Endothelial cell of umbilical vein (primary cell): ENCODE results near the gene SCNN1B. TPM values are rescaled to one million over a fixed set of nuclear protein-coding genes. Genes with fewer than 3 reads are reported as not detected.

Source experiments
- BruUV-seq: library from RNA; stranded (reverse); fragments of 400-500 nt; replicated peaks from 2 replicates; lab custom pipeline; 2021; lab: Mats Ljungman, UMichigan
- CTCF ChIA-PET: fragments of 300-600, 350-600 bp; sonication (Branson Sonifier 250); formaldehyde crosslinking; loops from one replicate; lab custom pipeline; 2021; ENCODE audit warnings: antibody characterized with exemption, inconsistent platforms; lab: Charles Lee
- POLR2A ChIA-PET: fragments of 300-600, 350-600 bp; sonication (Branson Sonifier 250); formaldehyde crosslinking; loops from one replicate; lab custom pipeline; 2021; ENCODE audit warnings: antibody characterized with exemption, inconsistent platforms; lab: Charles Lee
- DNase-seq: peaks from one replicate; pipeline ENCODE4 v3.0.0-alpha.2; 2011; ENCODE audit warnings: low read depth, low spot score
- FAIRE-seq: peaks from 2 replicates; lab custom pipeline; 2011; peaks lifted over from hg19 to GRCh38; lab: Jason Lieb, UNC
- H2AFZ ChIP-seq: 2 replicates; pipeline ENCODE4 v1.6.0; 2012; ENCODE audit warnings: low read depth, low read length, control low read depth, inconsistent platforms
- H3K27ac ChIP-seq: 2 replicates; pipeline ENCODE4 v1.5.1; 2011; ENCODE audit warnings: low read depth, mild to moderate bottlenecking, control low read depth, low read length, moderate library complexity; ENCODE audit not compliant: insufficient read depth
- H3K27me3 ChIP-seq, 2 experiments: 2 replicates each; pipeline versions ENCODE4 v1.6.0 to v1.6.1; 2011; ENCODE audit warnings: low read length in 2 of 2, mixed read lengths in 1 of 2; ENCODE audit not compliant: control insufficient read depth in 2 of 2, insufficient read depth in 2 of 2
- H3K36me3 ChIP-seq, 2 experiments: 2 replicates in 1 of 2; 3 replicates in 1 of 2; pipeline ENCODE4 v1.5.1; 2011; ENCODE audit warnings: low read length in 2 of 2, mild to moderate bottlenecking in 1 of 2, moderate library complexity in 1 of 2; ENCODE audit not compliant: control insufficient read depth in 2 of 2, insufficient read depth in 2 of 2; ENCODE audit errors: extremely low read depth in 1 of 2
- H3K4me1 ChIP-seq: 3 replicates; pipeline ENCODE4 v1.5.1; 2011; ENCODE audit warnings: mild to moderate bottlenecking, low read length; ENCODE audit not compliant: control insufficient read depth, insufficient read depth; ENCODE audit errors: extremely low read depth
- H3K4me2 ChIP-seq: 2 replicates; pipeline ENCODE4 v1.6.1; 2011; ENCODE audit warnings: low read length, control low read depth, mixed read lengths; ENCODE audit not compliant: insufficient read depth
- H3K4me3 ChIP-seq, 3 experiments: fragments of 200-600 bp in 1 of 3; sonication (generic), shearing (Covaris generic) in 1 of 3; replicated peaks in 1 of 3; 2 replicates each; pipeline ENCODE4 v1.5.1; 2011 to 2016; ENCODE audit warnings: control low read depth in 3 of 3, low read length in 3 of 3, mild to moderate bottlenecking in 2 of 3, inconsistent platforms in 1 of 3, low read depth in 1 of 3, moderate library complexity in 1 of 3; ENCODE audit not compliant: insufficient read depth in 1 of 3
- H3K79me2 ChIP-seq: 2 replicates; pipeline ENCODE4 v1.6.0; 2012; ENCODE audit warnings: low read length, inconsistent platforms; ENCODE audit not compliant: control insufficient read depth, insufficient read depth
- H3K9ac ChIP-seq: replicated peaks from 2 replicates; pipeline ENCODE3; 2011; ENCODE audit warnings: low read length, control low read depth; ENCODE audit not compliant: insufficient read depth; ENCODE audit errors: extremely low read depth
- H3K9me1 ChIP-seq: replicated peaks from 3 replicates; pipeline ENCODE4 v1.6.0; 2011; ENCODE audit warnings: mild to moderate bottlenecking, low read length; ENCODE audit not compliant: control insufficient read depth, insufficient read depth; ENCODE audit errors: extremely low read depth
- H3K9me3 ChIP-seq: replicated peaks from 2 replicates; pipeline ENCODE4 v1.5.1; 2012; ENCODE audit warnings: low read length, inconsistent platforms; ENCODE audit not compliant: control insufficient read depth, insufficient read depth
- H4K20me1 ChIP-seq: replicated peaks from 2 replicates; pipeline ENCODE3; 2011; ENCODE audit warnings: mild to moderate bottlenecking, low read length; ENCODE audit not compliant: control insufficient read depth, insufficient read depth; ENCODE audit errors: extremely low read depth
- CTCF ChIP-seq, 2 donors: IDR thresholded peaks; 1 replicate in 1 of 2; 2 replicates in 1 of 2; pipeline ENCODE4 v1.5.1; 2011; ENCODE audit warnings: low read length in 2 of 2, mild to moderate bottlenecking in 2 of 2, moderate library complexity in 2 of 2, control low read depth in 1 of 2, inconsistent platforms in 1 of 2, low read depth in 1 of 2; ENCODE audit not compliant: insufficient read depth in 1 of 2; ENCODE audit errors: extremely low read depth in 1 of 2
- EZH2 ChIP-seq: IDR thresholded peaks from 2 replicates; pipeline ENCODE4 v1.6.1; 2012; ENCODE audit warnings: borderline replicate concordance, low read depth, mild to moderate bottlenecking, moderate library complexity, low read length, inconsistent platforms; ENCODE audit not compliant: severe bottlenecking
- FOS ChIP-seq: IDR thresholded peaks from 2 replicates; pipeline ENCODE4 v1.6.1; 2011; ENCODE audit warnings: mild to moderate bottlenecking, low read length, moderate library complexity, borderline replicate concordance; ENCODE audit not compliant: insufficient read depth
- GATA2 ChIP-seq: IDR thresholded peaks from 2 replicates; pipeline ENCODE4 v1.7.0; 2011; ENCODE audit warnings: low read depth, mild to moderate bottlenecking, moderate library complexity, mixed read lengths, low read length; ENCODE audit not compliant: insufficient read length, insufficient read depth
- JUN ChIP-seq: IDR thresholded peaks from 2 replicates; pipeline ENCODE4 v1.6.1; 2011; ENCODE audit warnings: borderline replicate concordance, low read depth; ENCODE audit not compliant: insufficient read length, insufficient read depth
- MAX ChIP-seq: IDR thresholded peaks from 2 replicates; pipeline ENCODE4 v1.6.1; 2011; ENCODE audit not compliant: insufficient read depth, insufficient read length
- MYC ChIP-seq: IDR thresholded peaks from one replicate; pipeline ENCODE4 v1.6.1; 2011; ENCODE audit warnings: mild to moderate bottlenecking, low read depth, low read length
- POLR2A ChIP-seq: IDR thresholded peaks from 2 replicates; pipeline ENCODE4 v1.6.1; 2012; ENCODE audit warnings: low read depth, mild to moderate bottlenecking, control low read depth, low read length
- POLR2AphosphoS5 ChIP-seq: IDR thresholded peaks from 2 replicates; pipeline ENCODE4 v1.6.1; 2012; ENCODE audit warnings: low read depth, mild to moderate bottlenecking, control low read depth, low read length, moderate library complexity; ENCODE audit not compliant: insufficient read depth
- dilution Hi-C: fragments of 300-500 bp; cut with MboI; formaldehyde crosslinking; loops from one replicate; pipeline ENCODE4 v1.15.0; 2019; ENCODE audit warnings: low sequenced_read_pairs; ENCODE audit not compliant: extremely low pct_ligation_motif_present
- intact Hi-C: fragments of 100-400 bp; cut with micrococcal nuclease; formaldehyde crosslinking; loops from one replicate; pipeline ENCODE4 v1.10.0; 2022
- polyA plus RNA-seq, 4 experiments: library from polyadenylated mRNA; depleted of rRNA in 3 of 4; stranded (reverse) in 3 of 4; unstranded in 1 of 4; fragments of >200 nt; gene quantifications; 2 replicates each; pipeline versions ENCODE4 v1.2.1 to v1.2.3, GENCODE V29; 2011 to 2012; ENCODE audit warnings: missing spikeins in 1 of 4
- total RNA-seq: library from RNA; stranded (reverse); gene quantifications from 2 replicates; pipeline ENCODE4 v1.2.3, GENCODE V29; 2021

The SCNN1B gene
- total and polyA plus RNA-seq, 2 donors (not counting 3 experiments of a cell fraction or from before 2014, with no cell fraction given): not detected

GRCh38 chr16:23401139-23401538 is 99.0 kb downstream of the SCNN1B start:
- Histone ChIP-seq H3K9me3 (no peaks in the 10 kb centered on the region), H3K36me3 (peaks cover 18 to 19% of the 10 kb centered on the region in 2 experiments), H3K27me3 (no peaks in the 10 kb centered on the region), H3K79me2 (no peaks in the 10 kb centered on the region), H3K4me2 (no peak overlapping the region), H3K9ac (no peak overlapping the region), H3K9me1 (no peaks in the 10 kb centered on the region), H3K4me3 (no peak overlapping the region), H3K4me1 (peaks cover 3% of the 10 kb centered on the region), H4K20me1 (no peaks in the 10 kb centered on the region), H3K27ac (no peak overlapping the region), H2AFZ (no peak overlapping the region)
- TF ChIP-seq FOS (no peak), MAX (no peak), GATA2 (no peak), POLR2A (no peak), POLR2AphosphoS5 (no peak), JUN (no peak), EZH2 (no peak), MYC (no peak), CTCF (IDR thresholded peaks at IDR 0.05; ENCODE audit: extremely low read depth in 1 of 2, insufficient read depth in 1 of 2, low read depth in 1 of 2, low read length in 2 of 2) (no peak)
- dilution Hi-C loops: no loop called here
- BruUV-seq: no TSS peak
- FAIRE-seq (no peak), DNase-seq (no peak)
- ChIA-PET POLR2A (no interaction called here), CTCF (no interaction called here)
- intact Hi-C loops: no loop called here
